ENCODE measurements around the gene IPO9.
A peak's percentile ranks its signal among the peaks of the same experiment; 100 is the strongest.

The IPO9 gene

GRCh38 chr1:201828820-201829774 is at the start of gene IPO9:
IPO9 (plus strand) TSS chr1:201829157; CDS start chr1:201829210, 53 bp downstream.
- DNase-seq = peak; percentile 69

GRCh38 chr1:201779351-201779880 is 49.5 kb upstream of the IPO9 start:
- DNase-seq = no peak

- no peak for DNase-seq
These were observed 48.0 kb upstream of the IPO9 start for GRCh38 chr1:201780952-201781351.

GRCh38 chr1:201781437-201781836 is 47.5 kb upstream of the IPO9 start:
- DNase-seq = no peak

DNA sequence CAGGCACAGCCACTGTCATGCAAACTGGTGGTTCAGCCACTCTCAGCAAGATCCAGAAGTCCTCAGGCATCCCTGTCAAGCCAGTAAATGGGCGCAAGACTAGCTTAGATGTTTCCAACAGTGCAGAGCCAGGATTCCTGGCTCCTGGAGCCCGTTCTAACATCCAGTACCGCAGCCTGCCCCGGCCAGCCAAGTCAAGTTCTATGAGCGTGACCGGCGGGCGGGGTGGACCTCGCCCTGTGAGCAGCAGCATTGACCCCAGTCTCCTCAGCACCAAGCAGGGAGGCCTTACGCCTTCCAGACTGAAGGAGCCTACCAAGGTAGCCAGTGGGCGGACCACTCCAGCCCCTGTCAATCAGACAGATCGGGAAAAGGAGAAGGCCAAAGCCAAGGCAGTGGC is 46.6 kb upstream of the IPO9 start:
- no peak for DNase-seq

GRCh38 chr1:201783058-201783457 is 45.9 kb upstream of the IPO9 start:
- no peak for DNase-seq

GRCh38 chr1:201783572-201783971 is 45.4 kb upstream of the IPO9 start:
- DNase-seq = no peak

GRCh38 chr1:201785291-201785690 is 43.7 kb upstream of the IPO9 start:
- DNase-seq = no peak

- DNase-seq = no peak
These were observed 42.1 kb upstream of the IPO9 start for GRCh38 chr1:201786824-201787223.

- DNase-seq = no peak
These were observed 40.7 kb upstream of the IPO9 start for GRCh38 chr1:201788296-201788695.

DNA sequence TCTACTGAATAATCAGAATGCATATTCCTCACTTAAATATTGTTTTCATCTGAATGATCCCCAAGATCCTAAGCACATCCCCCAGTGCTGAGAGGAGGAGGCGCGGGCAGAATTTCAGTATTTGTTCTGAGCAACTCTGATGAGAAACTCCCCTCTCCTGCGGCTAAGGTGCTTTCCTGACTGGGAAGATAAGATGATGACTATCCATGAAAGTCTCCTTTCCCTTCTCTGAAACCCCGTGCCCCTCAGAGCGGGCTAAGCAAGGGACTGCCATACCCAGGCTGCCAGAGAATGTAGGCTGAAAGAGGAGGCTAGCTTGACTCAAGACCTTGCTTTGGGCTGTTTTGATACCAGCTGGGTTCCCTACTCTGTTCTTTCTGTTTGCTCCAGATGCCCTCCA is 39.7 kb upstream of the IPO9 start:
- DNase-seq = no peak

GRCh38 chr1:201790261-201790660 is 38.7 kb upstream of the IPO9 start:
- no peak for DNase-seq

- DNase-seq = no peak
These were observed 37.7 kb upstream of the IPO9 start for GRCh38 chr1:201791051-201791778.

DNA sequence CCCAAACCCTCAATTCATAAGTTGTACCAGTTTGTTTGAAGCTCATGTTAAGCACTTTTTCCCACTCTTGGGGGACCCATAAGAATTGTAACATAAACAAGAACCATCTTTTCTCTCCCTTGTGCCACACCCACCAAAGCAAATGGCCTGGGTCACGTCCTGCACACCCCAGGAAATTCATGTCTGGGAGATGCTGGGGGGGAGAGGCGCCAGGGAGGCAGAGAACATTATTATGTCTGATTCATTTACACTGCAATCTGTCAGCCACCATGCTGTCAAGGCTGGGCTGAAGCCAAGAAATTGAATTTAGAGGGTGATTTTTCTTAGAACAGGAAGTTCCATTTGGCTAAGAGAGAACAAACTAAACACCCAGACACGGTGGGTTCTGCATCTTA is 37.2 kb upstream of the IPO9 start:
- no peak for DNase-seq

GRCh38 chr1:201792534-201793305 is 36.2 kb upstream of the IPO9 start:
- peak; percentile 39 for DNase-seq

- DNase-seq = no peak
These were observed 35.5 kb upstream of the IPO9 start for GRCh38 chr1:201793306-201793925.

DNA sequence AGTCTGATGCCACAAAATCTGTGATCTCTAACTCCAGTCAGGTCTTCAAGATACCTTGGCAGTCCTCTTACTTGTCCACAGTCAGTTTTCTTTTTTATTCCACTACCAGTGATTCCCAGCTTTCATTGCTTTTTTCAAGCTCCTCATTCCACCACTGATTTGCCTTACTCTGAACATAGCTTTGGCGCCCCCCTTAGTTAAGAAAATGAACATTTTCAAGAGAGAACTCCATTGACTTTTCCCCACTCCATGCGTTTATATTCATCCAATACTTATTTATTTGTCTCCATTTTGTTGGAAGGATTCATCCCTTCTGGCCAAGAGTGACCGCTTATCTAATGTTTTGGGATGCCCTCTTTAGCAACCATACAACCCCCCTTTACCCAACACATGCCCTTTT is 33.9 kb upstream of the IPO9 start:
- no peak for DNase-seq

DNA sequence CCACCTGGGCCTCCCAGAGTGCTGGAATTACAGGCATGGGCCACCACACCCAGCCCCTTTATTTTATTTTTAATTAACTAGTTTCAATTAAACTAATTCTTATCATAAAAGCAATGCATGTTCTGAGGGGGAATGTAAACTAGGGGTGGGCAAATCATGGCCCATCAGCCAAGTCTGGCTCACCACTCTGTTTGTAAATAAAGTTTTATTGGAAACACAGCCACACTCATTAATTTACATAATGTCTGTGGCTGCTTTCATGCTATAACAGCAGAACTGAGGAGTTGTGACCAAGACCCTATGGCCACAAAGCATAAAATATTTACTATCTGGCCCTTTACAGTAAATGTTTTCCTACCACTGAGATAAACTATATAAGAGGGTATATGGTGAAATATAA is 28.7 kb upstream of the IPO9 start:
- no peak for DNase-seq

DNA sequence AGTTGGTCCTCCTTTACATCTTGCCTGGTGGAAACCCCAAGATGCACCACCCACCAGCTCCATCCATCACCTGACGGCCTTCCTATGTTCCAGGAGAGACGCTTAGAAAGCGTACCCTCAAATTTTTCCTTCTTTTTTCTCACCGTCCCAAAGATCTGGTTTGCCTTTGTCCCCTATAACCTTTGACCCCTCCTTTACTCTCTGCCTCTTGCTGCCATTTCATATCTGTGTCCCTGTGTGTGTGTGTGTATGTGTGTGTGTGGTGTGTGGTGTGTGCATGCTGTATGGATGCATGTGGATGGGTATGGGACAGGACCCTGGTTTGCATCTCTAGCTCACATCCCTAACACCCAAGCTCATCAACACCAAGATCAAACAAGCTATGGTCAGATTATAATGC is 22.2 kb upstream of the IPO9 start:
- DNase-seq = no peak

DNA sequence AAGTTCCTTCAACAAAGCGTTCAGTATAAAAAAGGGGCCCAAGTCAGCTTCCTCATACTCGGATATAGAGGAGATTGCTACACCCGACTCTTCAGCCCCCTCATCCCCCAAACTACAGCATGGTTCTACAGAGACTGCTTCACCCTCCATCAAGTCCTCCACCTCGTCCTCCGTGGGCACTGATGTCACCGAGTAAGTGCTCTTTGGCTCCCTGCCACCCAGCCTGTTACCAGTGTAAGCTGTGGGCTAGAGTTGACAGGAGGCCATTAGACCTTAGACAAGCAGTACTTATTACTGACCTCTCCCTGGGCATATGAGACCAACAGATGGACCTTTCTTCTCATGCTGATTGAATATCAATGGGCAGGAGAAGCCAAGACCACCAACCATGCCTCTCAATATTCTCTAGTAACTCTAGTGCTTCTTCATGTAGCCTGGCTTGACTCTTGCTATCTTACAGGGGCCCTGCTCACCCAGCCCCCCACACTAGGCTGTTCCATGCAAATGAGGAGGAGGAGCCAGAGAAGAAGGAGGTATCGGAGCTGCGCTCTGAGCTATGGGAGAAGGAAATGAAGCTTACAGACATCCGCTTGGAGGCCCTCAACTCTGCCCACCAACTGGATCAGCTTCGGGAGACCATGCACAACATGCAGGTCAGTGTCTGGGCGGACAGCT is 20.9 kb upstream of the IPO9 start:
- no peak for DNase-seq

GRCh38 chr1:201808633-201808990 is 20.3 kb upstream of the IPO9 start:
- DNase-seq = no peak

- no peak for DNase-seq
These were observed 19.1 kb upstream of the IPO9 start for GRCh38 chr1:201809876-201810275.
